ENCODE measurements around the gene TCF7L2.

- TF ChIP-seq EZH2 (IDR thresholded peaks at IDR 0.05; ENCODE audit: borderline replicate concordance, low read length) (no peak), CTCF (conservative IDR thresholded peaks at IDR 0.05 in 1 of 2, IDR thresholded peaks at IDR 0.05 in 1 of 2; ENCODE audit: extremely low read depth in 1 of 2, insufficient read depth in 1 of 2, low read depth in 1 of 2, low read length in 2 of 2) (no peak)
These were observed 11.1 kb upstream of the TCF7L2 start for GRCh38 chr10:112938808-112939482.

All from mammary epithelial cell (primary cell).